OCI-LY7 (cell line): Measurements from ENCODE around the gene HJURP.

Experiments
- EZH2phosphoT487 ChIP-seq: fragments of 200-600 bp; sonication (generic); IDR thresholded peaks from 2 replicates; pipeline ENCODE4 v1.6.1; 2018; ENCODE audit warnings: low read depth, borderline replicate concordance, mild to moderate bottlenecking, mixed run types, antibody characterized with exemption, low read length, moderate library complexity, mixed read lengths
- TF ChIP-seq, protein P1 (sequence below): fragments of 200-600 bp; sonication (generic); conservative IDR thresholded peaks from 2 replicates; pipeline ENCODE4 v1.5.1; 2014; ENCODE audit warnings: mild to moderate bottlenecking, antibody characterized with exemption, low read length, moderate library complexity, mixed read lengths

DNA sequence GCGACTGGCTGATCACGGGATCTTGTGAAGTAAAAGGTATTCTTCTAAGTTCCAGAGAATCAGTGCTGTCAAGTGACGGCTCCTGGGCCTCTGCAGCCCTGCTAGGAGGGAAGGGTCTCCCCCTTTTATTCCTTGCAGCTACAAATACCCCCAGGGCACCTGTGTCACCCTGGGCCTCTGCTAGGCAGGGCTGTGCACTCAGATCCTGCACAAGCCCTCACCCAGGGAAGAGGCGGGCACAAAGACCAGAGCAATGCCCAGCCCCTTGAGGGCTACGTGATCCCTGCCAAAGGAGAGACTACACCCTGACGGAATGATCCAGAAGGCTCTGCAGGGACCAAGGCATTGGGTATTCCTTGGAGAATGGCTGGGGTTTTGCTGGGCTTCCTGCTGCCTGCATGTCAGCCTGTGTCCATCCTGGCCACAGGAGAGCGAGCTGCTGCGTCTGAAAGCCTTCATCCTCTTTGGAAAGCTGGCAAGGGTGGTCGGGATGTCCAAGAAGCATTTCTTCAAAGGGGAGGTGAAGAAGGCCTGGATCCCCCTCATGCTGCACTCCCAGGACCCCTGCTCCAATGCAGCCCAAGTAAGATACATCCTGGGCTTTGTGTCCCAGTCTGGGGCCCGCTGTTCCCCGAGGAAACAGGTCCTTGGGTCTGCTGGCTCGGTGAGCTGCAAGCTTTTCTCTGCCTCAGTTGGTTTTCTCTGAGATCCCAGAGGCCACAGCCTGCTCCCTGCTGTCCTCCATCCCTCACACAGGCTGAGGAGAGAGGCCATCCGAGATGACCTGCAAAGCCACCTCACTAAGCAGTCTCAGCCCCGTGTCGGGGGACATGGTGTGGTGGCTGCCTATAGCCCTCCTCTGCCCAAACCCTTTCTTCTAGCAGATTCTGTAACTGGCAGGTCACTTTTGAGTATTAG lies 24.9 kb downstream of the HJURP start:
- TF ChIP-seq, protein P1, sequence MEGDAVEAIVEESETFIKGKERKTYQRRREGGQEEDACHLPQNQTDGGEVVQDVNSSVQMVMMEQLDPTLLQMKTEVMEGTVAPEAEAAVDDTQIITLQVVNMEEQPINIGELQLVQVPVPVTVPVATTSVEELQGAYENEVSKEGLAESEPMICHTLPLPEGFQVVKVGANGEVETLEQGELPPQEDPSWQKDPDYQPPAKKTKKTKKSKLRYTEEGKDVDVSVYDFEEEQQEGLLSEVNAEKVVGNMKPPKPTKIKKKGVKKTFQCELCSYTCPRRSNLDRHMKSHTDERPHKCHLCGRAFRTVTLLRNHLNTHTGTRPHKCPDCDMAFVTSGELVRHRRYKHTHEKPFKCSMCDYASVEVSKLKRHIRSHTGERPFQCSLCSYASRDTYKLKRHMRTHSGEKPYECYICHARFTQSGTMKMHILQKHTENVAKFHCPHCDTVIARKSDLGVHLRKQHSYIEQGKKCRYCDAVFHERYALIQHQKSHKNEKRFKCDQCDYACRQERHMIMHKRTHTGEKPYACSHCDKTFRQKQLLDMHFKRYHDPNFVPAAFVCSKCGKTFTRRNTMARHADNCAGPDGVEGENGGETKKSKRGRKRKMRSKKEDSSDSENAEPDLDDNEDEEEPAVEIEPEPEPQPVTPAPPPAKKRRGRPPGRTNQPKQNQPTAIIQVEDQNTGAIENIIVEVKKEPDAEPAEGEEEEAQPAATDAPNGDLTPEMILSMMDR = no peak
- no peak for TF ChIP-seq EZH2phosphoT487
